ENCODE measurements around the gene FBXL17. TPM values are rescaled to one million over a fixed set of nuclear protein-coding genes. Genes with fewer than 3 reads are reported as not detected.

FBXL17 gene
- total RNA-seq, 1 experiment from 2014 or later: 5.3 TPM

- no peak overlapping the region for H3K27ac ChIP-seq (ENCODE audit: insufficient read length, low read depth, low read length)
- H4K5ac ChIP-seq (ENCODE audit: insufficient read length, low read depth, low read length): no peak overlapping the region
- no peak overlapping the region for H2BK15ac ChIP-seq (ENCODE audit: low read depth, low read length)
- TF ChIP-seq CTCF (conservative IDR thresholded peaks at IDR 0.05): no peak
- no peaks in the 10 kb centered on the region for H3K79me2 ChIP-seq (ENCODE audit: insufficient read depth, low read length)
- H3K27me3 ChIP-seq (ENCODE audit: insufficient read depth, low read length): no peaks in the 10 kb centered on the region
- Mint-ChIP-seq H3K27ac (no peak overlapping the region), H3K27me3 (ENCODE audit: low read depth) (no peaks in the 10 kb centered on the region), H3K4me3 (no peak overlapping the region), H3K9me3 (no peaks in the 10 kb centered on the region), H3K4me1 (peaks cover 16 to 22% of the 10 kb centered on the region in 2 experiments), H3K36me3 (ENCODE audit: insufficient read depth in 1 of 3, low read depth in 3 of 3) (no peaks in the 10 kb centered on the region)
- no peak overlapping the region for H2AK5ac ChIP-seq (ENCODE audit: insufficient read length, low read length)
- no peak overlapping the region for H2BK12ac ChIP-seq (ENCODE audit: insufficient read length, low read depth, low read length)
- no peak overlapping the region for H3K14ac ChIP-seq (ENCODE audit: insufficient read depth, low read length)
- no peak overlapping the region for H3K56ac ChIP-seq (ENCODE audit: insufficient read length, low read depth, low read length)
- H4K91ac ChIP-seq (ENCODE audit: insufficient read length, low read depth, low read length): no peak overlapping the region
- no peak overlapping the region for H2BK120ac ChIP-seq (ENCODE audit: low read depth, low read length, poor library complexity, severe bottlenecking)
- no peak overlapping the region for H3K4me2 ChIP-seq (ENCODE audit: insufficient read depth, insufficient read length, low read length)
- H3K18ac ChIP-seq (ENCODE audit: insufficient read length, low read depth, low read length): no peak overlapping the region
- H3K4me1 ChIP-seq (ENCODE audit: insufficient read depth, low read length): peaks cover 4% of the 10 kb centered on the region; the same call in 1 of the 2 replicates
- H3T11ph ChIP-seq (ENCODE audit: low read length): no peak overlapping the region
- H3K23ac ChIP-seq (ENCODE audit: insufficient read length, low read depth, low read length): no peak overlapping the region
- no peak overlapping the region for H4K8ac ChIP-seq (replicated peaks; ENCODE audit: insufficient read length, low read depth, low read length)
- H2AFZ ChIP-seq (ENCODE audit: low read length): no peak overlapping the region
- no peaks in the 10 kb centered on the region for H3K23me2 ChIP-seq (ENCODE audit: insufficient read length, low read depth, low read length, poor library complexity, severe bottlenecking)
- H3K9me3 ChIP-seq (ENCODE audit: control insufficient read depth, low read depth, low read length): no peaks in the 10 kb centered on the region
- no peak overlapping the region for H2BK5ac ChIP-seq (ENCODE audit: insufficient read length, low read length)
- H2BK20ac ChIP-seq (ENCODE audit: low read depth, low read length, poor library complexity, severe bottlenecking): no peak overlapping the region
- no peaks in the 10 kb centered on the region for H4K20me1 ChIP-seq (ENCODE audit: control insufficient read depth, insufficient read depth, insufficient read length)
- H3K9ac ChIP-seq (ENCODE audit: extremely low read depth, insufficient read length, low read length): no peak overlapping the region
- no peak for DNase-seq
- H3K4ac ChIP-seq (ENCODE audit: low read depth, low read length): no peak overlapping the region
- no peaks in the 10 kb centered on the region for H3K79me1 ChIP-seq (ENCODE audit: insufficient read depth, low read depth, low read length, poor library complexity, severe bottlenecking)
Measured at GRCh38 chr5:107968406-107968843, 413.5 kb downstream of the FBXL17 start.
